AG09309 (cell line): ENCODE results near the gene RGP1.

ENCODE experiments used
- DNase-seq: peaks from one replicate; pipeline ENCODE4 v3.0.0-alpha.2; 2010; ENCODE audit warnings: low read depth
- H3K4me3 ChIP-seq: 2 replicates; pipeline ENCODE4 v1.5.1; 2011; ENCODE audit warnings: mild to moderate bottlenecking, low read depth, low read length, moderate library complexity; ENCODE audit not compliant: control insufficient read depth
- TF ChIP-seq, protein P1 (sequence below): IDR thresholded peaks from 2 replicates; pipeline ENCODE4 v1.5.1; 2011; ENCODE audit warnings: mild to moderate bottlenecking, low read depth, low read length, inconsistent platforms; ENCODE audit not compliant: insufficient read depth, control insufficient read depth; ENCODE audit errors: missing control alignments

Gene RGP1

DNA sequence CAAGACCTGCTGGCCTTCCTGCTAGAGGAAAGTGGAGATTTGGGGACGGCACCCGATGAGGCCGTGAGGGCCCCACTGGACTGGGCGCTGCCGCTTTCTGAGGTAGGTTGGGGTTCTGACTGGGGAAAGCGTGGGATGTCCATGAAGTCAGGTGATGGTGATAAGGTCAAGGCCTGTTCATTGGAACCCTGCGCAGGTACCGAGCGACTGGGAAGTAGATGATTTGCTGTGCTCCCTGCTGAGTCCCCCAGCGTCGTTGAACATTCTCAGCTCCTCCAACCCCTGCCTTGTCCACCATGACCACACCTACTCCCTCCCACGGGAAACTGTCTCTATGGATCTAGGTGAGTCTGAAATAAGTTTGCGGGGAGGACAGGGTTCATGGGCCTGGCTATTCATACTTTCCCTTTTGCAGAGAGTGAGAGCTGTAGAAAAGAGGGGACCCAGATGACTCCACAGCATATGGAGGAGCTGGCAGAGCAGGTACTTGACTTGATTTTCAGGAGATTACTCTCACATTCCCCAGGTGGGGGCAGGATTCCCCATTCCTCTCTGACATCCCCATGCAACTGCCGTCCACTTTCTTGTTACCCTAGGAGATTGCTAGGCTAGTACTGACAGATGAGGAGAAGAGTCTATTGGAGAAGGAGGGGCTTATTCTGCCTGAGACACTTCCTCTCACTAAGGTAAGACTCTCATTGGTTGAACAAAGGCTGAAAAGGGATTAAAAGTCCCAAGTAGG lies 16.1 kb upstream of the RGP1 start:
- H3K4me3 ChIP-seq = peak overlapping the region; percentile 88
- no peak for DNase-seq
- TF ChIP-seq, protein P1, sequence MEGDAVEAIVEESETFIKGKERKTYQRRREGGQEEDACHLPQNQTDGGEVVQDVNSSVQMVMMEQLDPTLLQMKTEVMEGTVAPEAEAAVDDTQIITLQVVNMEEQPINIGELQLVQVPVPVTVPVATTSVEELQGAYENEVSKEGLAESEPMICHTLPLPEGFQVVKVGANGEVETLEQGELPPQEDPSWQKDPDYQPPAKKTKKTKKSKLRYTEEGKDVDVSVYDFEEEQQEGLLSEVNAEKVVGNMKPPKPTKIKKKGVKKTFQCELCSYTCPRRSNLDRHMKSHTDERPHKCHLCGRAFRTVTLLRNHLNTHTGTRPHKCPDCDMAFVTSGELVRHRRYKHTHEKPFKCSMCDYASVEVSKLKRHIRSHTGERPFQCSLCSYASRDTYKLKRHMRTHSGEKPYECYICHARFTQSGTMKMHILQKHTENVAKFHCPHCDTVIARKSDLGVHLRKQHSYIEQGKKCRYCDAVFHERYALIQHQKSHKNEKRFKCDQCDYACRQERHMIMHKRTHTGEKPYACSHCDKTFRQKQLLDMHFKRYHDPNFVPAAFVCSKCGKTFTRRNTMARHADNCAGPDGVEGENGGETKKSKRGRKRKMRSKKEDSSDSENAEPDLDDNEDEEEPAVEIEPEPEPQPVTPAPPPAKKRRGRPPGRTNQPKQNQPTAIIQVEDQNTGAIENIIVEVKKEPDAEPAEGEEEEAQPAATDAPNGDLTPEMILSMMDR = no peak

- TF ChIP-seq, protein P1 = no peak
- no peak overlapping the region; the same call in 1 of the 2 replicates for H3K4me3 ChIP-seq
- no peak for DNase-seq
These were observed 15.0 kb upstream of the RGP1 start for GRCh38 chr9:35734096-35734495.

DNA sequence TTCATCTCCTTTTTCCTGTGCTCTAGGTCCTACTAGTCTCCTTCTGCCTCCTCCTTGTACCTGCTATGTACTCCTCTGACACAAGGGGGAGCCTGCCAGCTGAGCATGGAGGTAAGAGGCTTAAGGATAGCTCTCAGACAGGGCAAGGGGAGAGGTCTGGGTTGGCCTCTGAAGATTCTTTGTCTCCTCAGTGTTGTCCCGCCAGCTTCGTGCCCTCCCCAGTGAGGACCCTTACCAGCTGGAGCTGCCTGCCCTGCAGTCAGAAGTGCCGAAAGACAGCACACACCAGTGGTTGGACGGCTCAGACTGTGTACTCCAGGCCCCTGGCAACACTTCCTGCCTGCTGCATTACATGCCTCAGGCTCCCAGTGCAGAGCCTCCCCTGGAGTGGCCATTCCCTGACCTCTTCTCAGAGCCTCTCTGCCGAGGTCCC lies 12.9 kb upstream of the RGP1 start:
- H3K4me3 ChIP-seq = no peak overlapping the region
- DNase-seq = peak; percentile 32
- TF ChIP-seq, protein P1 = peak; percentile 94

DNA sequence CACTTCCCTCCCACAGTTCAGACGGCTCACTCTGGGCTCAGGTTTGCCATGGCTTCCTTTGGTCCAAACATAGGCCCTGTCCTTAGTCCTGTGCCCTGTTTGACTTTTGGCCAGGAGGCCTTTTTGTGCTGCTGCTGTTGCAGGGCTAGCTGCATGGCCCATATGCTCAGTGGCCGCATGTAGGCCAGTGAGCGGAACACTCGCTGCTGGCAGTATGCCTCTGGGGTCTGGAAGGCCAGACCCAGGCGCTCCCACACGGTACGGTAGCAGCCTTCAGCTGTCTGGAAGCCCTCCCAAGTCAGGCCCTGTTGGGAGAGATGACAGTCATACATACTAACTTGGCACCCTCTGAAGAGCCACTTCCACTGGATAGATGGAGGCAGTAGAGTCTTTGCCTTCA lies 11.9 kb upstream of the RGP1 start:
- H3K4me3 ChIP-seq = no peak overlapping the region
- no peak for DNase-seq
- TF ChIP-seq, protein P1 = no peak

- no peak overlapping the region for H3K4me3 ChIP-seq
- no peak for DNase-seq
- TF ChIP-seq, protein P1 = no peak
These were observed 10.9 kb upstream of the RGP1 start for GRCh38 chr9:35738186-35738585.

DNA sequence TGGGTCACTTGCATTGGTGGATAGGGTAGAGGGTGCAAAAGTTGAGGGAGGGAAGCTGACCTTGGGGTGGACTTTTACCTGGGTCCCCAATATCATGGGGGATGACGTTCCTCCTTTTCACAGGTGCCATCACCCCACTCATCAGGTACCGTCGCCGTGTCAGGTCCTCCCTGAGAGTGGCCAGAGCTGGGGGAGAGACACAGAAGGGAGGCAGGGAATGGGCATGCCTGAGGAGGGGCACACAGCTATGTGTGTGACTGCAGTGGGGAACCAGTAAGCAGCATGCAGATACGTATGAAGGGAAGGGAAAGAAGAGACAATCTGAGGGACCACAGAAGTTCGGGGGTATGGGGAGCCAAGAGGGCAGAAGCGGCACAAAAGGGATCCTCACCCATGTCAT lies 10.2 kb upstream of the RGP1 start:
- no peak overlapping the region for H3K4me3 ChIP-seq
- no peak for DNase-seq
- TF ChIP-seq, protein P1 = no peak
